ENCODE measurements around the gene TMEM150C. TPM values are rescaled to one million over a fixed set of nuclear protein-coding genes. Genes with fewer than 3 reads are reported as not detected.

TMEM150C gene
- polyA plus RNA-seq (2012; ENCODE audit: low read depth, missing spikeins): 0.06 TPM

DNA sequence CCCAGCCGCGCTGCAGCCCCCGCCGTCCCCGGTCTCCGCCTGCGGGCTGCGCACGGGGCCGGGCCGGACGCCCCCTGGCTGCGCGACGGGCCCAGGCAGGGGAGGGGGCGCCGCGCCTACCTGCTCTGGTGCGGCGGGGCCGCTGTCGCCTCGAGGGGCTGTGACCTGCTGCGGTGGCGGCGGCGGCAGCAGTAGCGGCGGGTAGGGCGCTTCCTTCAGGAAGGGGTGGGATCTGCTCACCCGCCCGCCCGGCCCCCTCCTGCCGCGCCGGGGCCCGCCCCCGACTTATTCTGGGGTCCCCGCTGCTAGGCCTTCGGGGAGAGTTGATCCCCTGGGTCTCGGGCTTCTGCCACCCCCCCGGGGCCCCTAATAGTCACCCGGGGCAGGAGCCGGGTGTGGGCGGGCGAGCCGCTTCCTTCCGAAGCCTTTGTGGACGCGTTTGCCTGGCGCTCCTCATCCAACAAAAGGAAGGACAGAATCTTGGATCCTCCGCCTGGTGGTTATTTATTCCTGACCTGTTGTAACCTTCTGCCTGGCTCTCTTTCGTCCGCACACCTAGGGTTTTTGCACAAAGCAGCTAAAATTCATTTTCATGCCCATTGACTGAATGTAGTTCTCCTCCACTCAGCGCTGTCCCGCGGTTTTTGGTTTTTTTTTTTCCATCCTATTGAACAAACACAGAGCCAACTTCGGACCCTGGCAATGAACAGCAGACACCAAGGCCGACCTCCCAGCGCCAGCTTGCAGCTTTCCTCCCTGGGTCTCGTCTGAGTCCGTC lies at the start of gene TMEM150C:
TSS of gene TMEM150C (minus strand) at position 203 of the 778 bp plus-strand sequence. CDS start 57,331 bp downstream, outside the sequence.
- DNase-seq (ENCODE audit: insufficient read length, low spot score) (peak; percentile 21), FAIRE-seq (no peak)
- TF ChIP-seq SPI1 (IDR thresholded peaks at IDR 0.05; ENCODE audit: low read depth, low read length) (no peak), PAX5 (IDR thresholded peaks at IDR 0.05; ENCODE audit: insufficient read depth, low read length, severe bottlenecking) (no peak), TAF1 (IDR thresholded peaks at IDR 0.05; ENCODE audit: low read depth, low read length) (no peak), POU2F2 (IDR thresholded peaks at IDR 0.05; ENCODE audit: low read depth, low read length) (no peak), POLR2A (IDR thresholded peaks at IDR 0.05; ENCODE audit: low read depth, low read length) (no peak), POLR2AphosphoS5 (IDR thresholded peaks at IDR 0.05; ENCODE audit: low read depth, low read length) (no peak)

DNA sequence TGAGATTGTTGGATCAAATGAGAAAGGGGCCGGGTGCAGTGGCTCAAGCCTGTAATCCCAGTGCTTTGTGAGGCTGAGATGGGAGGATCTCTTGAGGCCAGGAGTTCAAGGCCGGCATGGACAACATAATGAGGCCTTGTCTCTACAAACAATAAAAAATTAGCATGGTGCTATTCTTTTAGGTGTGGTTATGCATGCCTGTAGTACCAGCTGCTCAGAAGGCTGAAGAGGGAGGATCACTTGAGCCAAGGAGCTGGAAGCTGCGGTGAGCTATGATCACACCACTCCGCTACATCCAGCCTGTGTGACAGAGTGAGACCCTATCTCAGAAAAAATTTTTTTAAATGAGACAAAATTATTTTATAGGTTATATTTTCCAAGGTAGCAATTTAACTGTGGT lies 49.7 kb upstream of the TMEM150C start:
- TF ChIP-seq TAF1 (IDR thresholded peaks at IDR 0.05; ENCODE audit: low read depth, low read length) (no peak), POLR2AphosphoS5 (IDR thresholded peaks at IDR 0.05; ENCODE audit: low read depth, low read length) (no peak), PAX5 (IDR thresholded peaks at IDR 0.05; ENCODE audit: insufficient read depth, low read length, severe bottlenecking) (no peak), POU2F2 (IDR thresholded peaks at IDR 0.05; ENCODE audit: low read depth, low read length) (no peak), POLR2A (IDR thresholded peaks at IDR 0.05; ENCODE audit: low read depth, low read length) (no peak), SPI1 (IDR thresholded peaks at IDR 0.05; ENCODE audit: low read depth, low read length) (no peak)
- no peak for FAIRE-seq
- DNase-seq (ENCODE audit: insufficient read length, low spot score): no peak

DNA sequence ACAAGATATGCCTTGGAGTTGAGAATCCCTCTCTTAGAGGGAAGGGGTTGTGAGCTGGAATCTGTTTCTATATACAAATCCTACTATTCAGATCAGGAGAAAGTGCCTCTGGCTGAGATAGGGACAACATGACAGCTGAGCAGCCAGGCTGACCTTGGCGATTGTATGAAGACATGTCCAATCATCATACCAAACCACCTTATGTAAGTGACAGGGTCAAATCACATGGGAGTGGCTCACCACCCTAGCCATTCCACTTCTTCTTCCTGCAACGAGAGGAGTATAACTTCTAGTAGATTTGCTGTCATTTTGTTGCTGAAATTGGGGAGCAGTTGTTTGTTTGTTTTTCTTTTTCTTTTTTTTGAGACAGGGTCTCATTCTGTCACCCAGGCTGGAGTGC lies 48.3 kb upstream of the TMEM150C start:
- FAIRE-seq (no peak), DNase-seq (ENCODE audit: insufficient read length, low spot score) (no peak)
- TF ChIP-seq TAF1 (IDR thresholded peaks at IDR 0.05; ENCODE audit: low read depth, low read length) (no peak), POLR2AphosphoS5 (IDR thresholded peaks at IDR 0.05; ENCODE audit: low read depth, low read length) (no peak), SPI1 (IDR thresholded peaks at IDR 0.05; ENCODE audit: low read depth, low read length) (no peak), POLR2A (IDR thresholded peaks at IDR 0.05; ENCODE audit: low read depth, low read length) (no peak), POU2F2 (IDR thresholded peaks at IDR 0.05; ENCODE audit: low read depth, low read length) (no peak), PAX5 (IDR thresholded peaks at IDR 0.05; ENCODE audit: insufficient read depth, low read length, severe bottlenecking) (no peak)

- no peak for DNase-seq (ENCODE audit: insufficient read length, low spot score)
- no peak for FAIRE-seq
- TF ChIP-seq TAF1 (IDR thresholded peaks at IDR 0.05; ENCODE audit: low read depth, low read length) (no peak), POLR2A (IDR thresholded peaks at IDR 0.05; ENCODE audit: low read depth, low read length) (no peak), SPI1 (IDR thresholded peaks at IDR 0.05; ENCODE audit: low read depth, low read length) (no peak), PAX5 (IDR thresholded peaks at IDR 0.05; ENCODE audit: insufficient read depth, low read length, severe bottlenecking) (no peak), POU2F2 (IDR thresholded peaks at IDR 0.05; ENCODE audit: low read depth, low read length) (no peak), POLR2AphosphoS5 (IDR thresholded peaks at IDR 0.05; ENCODE audit: low read depth, low read length) (no peak)
Observed at GRCh38 chr4:82606622-82607021, 44.8 kb upstream of the TMEM150C start.

DNA sequence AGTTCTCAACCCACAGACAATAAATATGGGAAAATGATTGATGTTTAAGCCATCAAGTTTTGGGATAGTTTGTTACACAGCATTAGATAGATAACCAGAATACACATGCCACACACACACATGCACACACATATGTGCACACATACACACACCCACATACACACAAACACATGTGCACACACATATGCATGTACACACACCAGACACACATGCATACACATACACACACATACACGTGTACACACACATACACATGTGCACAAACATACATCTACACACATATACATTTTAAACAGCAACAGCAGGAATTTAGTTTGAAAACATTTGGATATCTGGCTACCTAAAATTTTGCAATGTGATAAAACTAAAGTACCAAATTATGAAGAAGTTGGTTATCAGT lies 42.7 kb upstream of the TMEM150C start:
- FAIRE-seq: peak; percentile 67
- no peak for DNase-seq (ENCODE audit: insufficient read length, low spot score)
- TF ChIP-seq SPI1 (IDR thresholded peaks at IDR 0.05; ENCODE audit: low read depth, low read length) (no peak), PAX5 (IDR thresholded peaks at IDR 0.05; ENCODE audit: insufficient read depth, low read length, severe bottlenecking) (no peak), POLR2AphosphoS5 (IDR thresholded peaks at IDR 0.05; ENCODE audit: low read depth, low read length) (no peak), TAF1 (IDR thresholded peaks at IDR 0.05; ENCODE audit: low read depth, low read length) (no peak), POLR2A (IDR thresholded peaks at IDR 0.05; ENCODE audit: low read depth, low read length) (no peak), POU2F2 (IDR thresholded peaks at IDR 0.05; ENCODE audit: low read depth, low read length) (no peak)

GRCh38 chr4:82601242-82602015 lies 39.6 kb upstream of the TMEM150C start:
- TF ChIP-seq PAX5 (IDR thresholded peaks at IDR 0.05; ENCODE audit: insufficient read depth, low read length, severe bottlenecking): no peak
- TF ChIP-seq POLR2A (IDR thresholded peaks at IDR 0.05; ENCODE audit: low read depth, low read length): no peak
- TF ChIP-seq POU2F2 (IDR thresholded peaks at IDR 0.05; ENCODE audit: low read depth, low read length): no peak
- TF ChIP-seq TAF1 (IDR thresholded peaks at IDR 0.05; ENCODE audit: low read depth, low read length): no peak
- TF ChIP-seq SPI1 (IDR thresholded peaks at IDR 0.05; ENCODE audit: low read depth, low read length): no peak
- no peak for TF ChIP-seq POLR2AphosphoS5 (IDR thresholded peaks at IDR 0.05; ENCODE audit: low read depth, low read length)
- DNase-seq (ENCODE audit: insufficient read length, low spot score): no peak
- no peak for FAIRE-seq

DNA sequence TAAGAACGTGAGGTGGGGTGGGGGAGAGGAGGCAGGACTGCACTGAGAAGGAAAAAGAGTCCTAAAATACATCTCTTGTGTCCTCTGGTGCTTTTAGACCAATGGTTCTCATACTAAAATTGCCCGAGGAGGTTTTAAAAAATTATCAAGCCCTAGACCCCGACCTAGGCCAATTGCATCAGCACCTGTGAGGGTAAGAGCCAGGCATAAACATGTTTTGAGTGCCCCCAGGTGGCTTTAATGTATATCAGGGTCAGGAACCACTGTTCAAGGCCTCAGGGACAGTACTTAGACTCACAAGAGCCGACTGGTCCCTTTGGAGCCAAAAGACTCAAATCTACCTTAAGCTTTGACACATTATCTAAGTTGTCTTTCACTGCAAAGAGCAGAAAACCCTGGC lies 37.5 kb upstream of the TMEM150C start:
- no peak for DNase-seq (ENCODE audit: insufficient read length, low spot score)
- no peak for FAIRE-seq
- TF ChIP-seq POLR2AphosphoS5 (IDR thresholded peaks at IDR 0.05; ENCODE audit: low read depth, low read length) (no peak), TAF1 (IDR thresholded peaks at IDR 0.05; ENCODE audit: low read depth, low read length) (no peak), POLR2A (IDR thresholded peaks at IDR 0.05; ENCODE audit: low read depth, low read length) (no peak), SPI1 (IDR thresholded peaks at IDR 0.05; ENCODE audit: low read depth, low read length) (no peak), POU2F2 (IDR thresholded peaks at IDR 0.05; ENCODE audit: low read depth, low read length) (no peak), PAX5 (IDR thresholded peaks at IDR 0.05; ENCODE audit: insufficient read depth, low read length, severe bottlenecking) (no peak)

DNA sequence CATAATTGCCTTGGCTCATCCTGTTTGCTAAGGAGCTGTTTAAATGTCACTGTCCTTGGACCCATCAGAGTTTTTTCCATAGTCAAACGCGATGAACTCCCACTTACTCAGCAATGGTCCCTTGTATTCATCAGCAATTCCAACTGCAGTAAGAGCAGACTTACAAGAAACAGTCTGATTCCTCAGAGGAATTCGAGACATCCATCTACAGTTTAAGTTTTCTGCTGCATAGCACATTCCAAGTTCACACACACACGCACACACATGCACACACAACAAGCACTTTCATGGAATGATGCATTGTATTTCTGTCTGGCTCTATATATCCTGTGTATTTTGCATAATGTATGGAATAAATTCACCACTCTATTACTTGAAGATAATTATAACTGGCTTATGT lies 32.7 kb upstream of the TMEM150C start:
- TF ChIP-seq POLR2A (IDR thresholded peaks at IDR 0.05; ENCODE audit: low read depth, low read length): no peak
- TF ChIP-seq TAF1 (IDR thresholded peaks at IDR 0.05; ENCODE audit: low read depth, low read length): no peak
- no peak for TF ChIP-seq POU2F2 (IDR thresholded peaks at IDR 0.05; ENCODE audit: low read depth, low read length)
- no peak for TF ChIP-seq PAX5 (IDR thresholded peaks at IDR 0.05; ENCODE audit: insufficient read depth, low read length, severe bottlenecking)
- no peak for TF ChIP-seq POLR2AphosphoS5 (IDR thresholded peaks at IDR 0.05; ENCODE audit: low read depth, low read length)
- TF ChIP-seq SPI1 (IDR thresholded peaks at IDR 0.05; ENCODE audit: low read depth, low read length): no peak
- DNase-seq (ENCODE audit: insufficient read length, low spot score) (no peak), FAIRE-seq (no peak)

DNA sequence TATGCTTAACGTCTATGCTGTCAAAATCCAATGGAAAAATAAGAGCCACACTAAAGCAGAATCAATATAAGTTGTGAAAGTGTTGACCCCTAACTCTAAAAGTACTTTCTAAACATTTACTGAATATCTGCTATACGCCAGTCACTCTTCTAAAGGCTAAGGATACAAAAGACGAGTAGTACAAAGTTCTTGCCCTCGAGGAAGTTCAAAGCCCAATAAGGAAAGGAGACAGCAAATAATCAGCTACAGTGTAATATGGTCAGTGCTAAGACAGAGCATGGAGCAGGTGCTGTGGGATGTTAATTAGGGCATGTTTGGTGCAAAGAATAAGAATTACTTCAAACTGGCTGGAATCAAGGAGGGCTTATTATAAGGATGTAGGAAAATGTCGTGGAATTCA lies 31.6 kb upstream of the TMEM150C start:
- DNase-seq (ENCODE audit: insufficient read length, low spot score) (no peak), FAIRE-seq (no peak)
- no peak for TF ChIP-seq POU2F2 (IDR thresholded peaks at IDR 0.05; ENCODE audit: low read depth, low read length)
- no peak for TF ChIP-seq PAX5 (IDR thresholded peaks at IDR 0.05; ENCODE audit: insufficient read depth, low read length, severe bottlenecking)
- TF ChIP-seq TAF1 (IDR thresholded peaks at IDR 0.05; ENCODE audit: low read depth, low read length): no peak
- no peak for TF ChIP-seq POLR2AphosphoS5 (IDR thresholded peaks at IDR 0.05; ENCODE audit: low read depth, low read length)
- TF ChIP-seq POLR2A (IDR thresholded peaks at IDR 0.05; ENCODE audit: low read depth, low read length): no peak
- TF ChIP-seq SPI1 (IDR thresholded peaks at IDR 0.05; ENCODE audit: low read depth, low read length): no peak
